Body of pancreas (tissue), 4 donors: ENCODE measurements around the gene UNC93A. TPM values are rescaled to one million over a fixed set of nuclear protein-coding genes. Genes with fewer than 3 reads are reported as not detected.

Experiments used
- ATAC-seq: fragments of 150-250 bp; one replicate; pipeline ENCODE4 v1.9.1; 2016
- DNase-seq, 4 donors: peaks; one replicate each; pipeline ENCODE4 v3.0.0-alpha.2; 2019
- H3K27ac ChIP-seq, 4 donors: fragments of 200-600 bp; sonication (generic); 1 replicate in 3 of 4; 2 replicates in 1 of 4; pipeline versions ENCODE4 v1.5.1 to v1.6.1; 2016 to 2019; ENCODE audit warnings: mild to moderate bottlenecking in 1 of 4, mixed read lengths in 1 of 4, moderate library complexity in 1 of 4
- H3K27me3 ChIP-seq, 2 donors: fragments of 200-600 bp; sonication (generic); one replicate each; pipeline ENCODE4 v1.6.0; 2016; ENCODE audit warnings: mild to moderate bottlenecking in 1 of 2
- H3K36me3 ChIP-seq, 2 donors: fragments of 200-600 bp; sonication (generic); replicated peaks in 1 of 2; 2 replicates each; pipeline ENCODE4 v1.5.1; 2016; ENCODE audit warnings: low read depth in 2 of 2; ENCODE audit not compliant: insufficient read depth in 1 of 2
- H3K4me1 ChIP-seq: fragments of 200-600 bp; sonication (generic); one replicate; pipeline ENCODE4 v1.6.0; 2016
- H3K4me3 ChIP-seq, 2 donors: fragments of 200-600 bp; sonication (generic); 1 replicate in 1 of 2; 2 replicates in 1 of 2; pipeline ENCODE4 v1.5.1; 2016 to 2019
- H3K9me3 ChIP-seq, 3 donors: fragments of 200-600 bp; sonication (generic); 1 replicate in 2 of 3; 2 replicates in 1 of 3; pipeline ENCODE4 v1.5.1; 2016
- CTCF ChIP-seq, 7 experiments: fragments of 450-650 bp in 4 of 7; fragments of 200-600 bp in 3 of 7; sonication (generic) in 3 of 7; IDR thresholded peaks; one replicate each; pipeline ENCODE4 v1.5.1; 2016 to 2019; ENCODE audit warnings: antibody characterized with exemption in 7 of 7
- POLR2A ChIP-seq, 3 donors: fragments of 450-650 bp; IDR thresholded peaks; one replicate each; pipeline ENCODE4 v1.6.1; 2016; ENCODE audit warnings: antibody characterized with exemption in 3 of 3, mild to moderate bottlenecking in 2 of 3
- WGBS, 2 donors: methylation state at CpG; one replicate each; pipeline ENCODE4 v1.1.5; 2017; 5-methylcytosine and 5-hydroxymethylcytosine counted together
- intact Hi-C: fragments of 100-400 bp; cut with DNase I; formaldehyde crosslinking; loops from one replicate; pipeline ENCODE4 v1.15.1; 2023
- total RNA-seq, 2 donors: library from RNA; depleted of rRNA; stranded (reverse); fragments of >200 nt; gene quantifications; one replicate each; pipeline ENCODE4 v1.1.0, GENCODE V29; 2016

UNC93A gene
- total RNA-seq, 2 donors from 2014 or later = not detected

- ATAC-seq (no peak), DNase-seq (no peak)
- Histone ChIP-seq H3K27ac (no peak overlapping the region), H3K36me3 (no peaks in the 10 kb centered on the region), H3K27me3 (no peaks in the 10 kb centered on the region), H3K4me1 (no peaks in the 10 kb centered on the region), H3K9me3 (no peaks in the 10 kb centered on the region), H3K4me3 (no peak overlapping the region)
- WGBS, 2 donors = 67 to 79% methylated on average over 11 of the region's 11 CpGs
- intact Hi-C loops = no loop called here
- no peak for TF ChIP-seq CTCF (IDR thresholded peaks at IDR 0.05)
- TF ChIP-seq POLR2A (IDR thresholded peaks at IDR 0.05) = no peak
Observed at GRCh38 chr6:167272696-167273379, 18.3 kb upstream of the UNC93A start.

- Histone ChIP-seq H3K27me3 (no peaks in the 10 kb centered on the region), H3K36me3 (no peaks in the 10 kb centered on the region), H3K27ac (no peak overlapping the region), H3K9me3 (no peaks in the 10 kb centered on the region), H3K4me1 (no peaks in the 10 kb centered on the region), H3K4me3 (no peak overlapping the region)
- no peak for TF ChIP-seq POLR2A (IDR thresholded peaks at IDR 0.05)
- no peak for TF ChIP-seq CTCF (IDR thresholded peaks at IDR 0.05)
- intact Hi-C loops = no loop called here
- WGBS, 2 donors = 72 to 83% methylated on average over 6 of the region's 6 CpGs
- ATAC-seq (no peak), DNase-seq (no peak)
Observed at GRCh38 chr6:167274270-167274669, 16.8 kb upstream of the UNC93A start.

GRCh38 chr6:167275001-167275400, 16.1 kb upstream of the UNC93A start:
- Histone ChIP-seq H3K4me3 (no peak overlapping the region), H3K4me1 (no peaks in the 10 kb centered on the region), H3K36me3 (no peaks in the 10 kb centered on the region), H3K9me3 (no peaks in the 10 kb centered on the region), H3K27me3 (no peaks in the 10 kb centered on the region), H3K27ac (no peak overlapping the region)
- TF ChIP-seq POLR2A (IDR thresholded peaks at IDR 0.05) = no peak
- no peak for TF ChIP-seq CTCF (IDR thresholded peaks at IDR 0.05)
- WGBS, 2 donors = 78 to 80% methylated on average over 6 to 8 of the region's 8 CpGs
- intact Hi-C loops = no loop called here
- DNase-seq = no peak
- ATAC-seq = no peak

- H3K4me1 ChIP-seq = no peaks in the 10 kb centered on the region
- DNase-seq (no peak), ATAC-seq (no peak)
- no peaks in the 10 kb centered on the region for H3K9me3 ChIP-seq
- H3K4me3 ChIP-seq = no peak overlapping the region
- intact Hi-C loops = no loop called here
- H3K27me3 ChIP-seq = no peaks in the 10 kb centered on the region
- TF ChIP-seq CTCF (IDR thresholded peaks at IDR 0.05) (no peak), POLR2A (IDR thresholded peaks at IDR 0.05) (no peak)
- 87 to 88% methylated on average over 4 of the region's 4 CpGs for WGBS, 2 donors
- H3K36me3 ChIP-seq = no peaks in the 10 kb centered on the region
- H3K27ac ChIP-seq = no peak overlapping the region
Observed at GRCh38 chr6:167275436-167275835, 15.7 kb upstream of the UNC93A start.
